Measurements from ENCODE around the gene ZNF286A.
"Not testable (repeated sequence)": the region's sequence is repeated elsewhere in the genome, so short reads cannot be mapped to it uniquely, and the experiment has no call there.

ZNF286A gene

DNA sequence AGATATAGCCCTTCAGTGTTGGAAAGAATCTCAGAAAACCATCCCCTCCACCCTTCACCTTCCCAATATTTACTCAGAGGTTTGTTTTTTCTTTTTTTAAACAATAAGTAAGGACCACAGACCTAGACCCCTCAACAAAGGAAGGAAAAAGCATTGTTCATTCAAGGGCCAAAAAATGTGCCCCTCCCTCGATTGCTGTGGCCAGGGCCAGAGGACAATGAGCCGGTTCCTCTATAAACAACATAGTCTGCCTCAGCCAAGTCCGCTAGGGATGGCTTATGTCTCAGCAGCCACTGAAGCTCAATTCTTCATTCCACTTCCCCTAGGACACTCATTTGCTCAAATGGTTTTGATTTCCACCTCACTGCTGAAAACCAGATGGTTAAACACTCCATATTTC is 39.5 kb upstream of the ZNF286A start:
- Histone ChIP-seq H3K4me1 (ENCODE audit: control insufficient read depth, low read depth, low read length) (peaks cover 2% of the 10 kb centered on the region), H3K18ac (ENCODE audit: low read length) (no peak overlapping the region), H3K4me2 (ENCODE audit: low read length) (no peak overlapping the region), H3K4me3 (ENCODE audit: low read length) (no peak overlapping the region), H4K8ac (ENCODE audit: low read depth, low read length) (no peak overlapping the region), H3K27me3 (ENCODE audit: insufficient read depth, low read length, poor library complexity) (no peaks in the 10 kb centered on the region), H3K9ac (ENCODE audit: low read length) (no peak overlapping the region), H2BK15ac (replicated peaks; ENCODE audit: low read depth) (no peak overlapping the region), H2AK5ac (ENCODE audit: low read length) (no peak overlapping the region), H3K79me2 (ENCODE audit: control insufficient read depth, insufficient read depth, low read length) (no peaks in the 10 kb centered on the region), H3K36me3 (ENCODE audit: control insufficient read depth, insufficient read depth, low read length) (peaks cover 2% of the 10 kb centered on the region), H3K23ac (ENCODE audit: low read length) (no peak overlapping the region), H2BK120ac (ENCODE audit: low read depth, low read length) (no peak overlapping the region), H3K56ac (ENCODE audit: low read length) (no peak overlapping the region), H2BK5ac (ENCODE audit: low read length) (no peak overlapping the region), H3K4ac (ENCODE audit: low read depth, low read length) (no peak overlapping the region), H4K5ac (ENCODE audit: low read length) (no peak overlapping the region), H3K79me1 (ENCODE audit: low read length) (no peaks in the 10 kb centered on the region), H3K27ac (ENCODE audit: low read depth, low read length) (no peak overlapping the region)
- no peak for DNase-seq
- no CpG with 5 or more reads among the region's 3 CpGs for WGBS (ENCODE audit: extremely low coverage, insufficient coverage, low lambda C conversion rate)

DNA sequence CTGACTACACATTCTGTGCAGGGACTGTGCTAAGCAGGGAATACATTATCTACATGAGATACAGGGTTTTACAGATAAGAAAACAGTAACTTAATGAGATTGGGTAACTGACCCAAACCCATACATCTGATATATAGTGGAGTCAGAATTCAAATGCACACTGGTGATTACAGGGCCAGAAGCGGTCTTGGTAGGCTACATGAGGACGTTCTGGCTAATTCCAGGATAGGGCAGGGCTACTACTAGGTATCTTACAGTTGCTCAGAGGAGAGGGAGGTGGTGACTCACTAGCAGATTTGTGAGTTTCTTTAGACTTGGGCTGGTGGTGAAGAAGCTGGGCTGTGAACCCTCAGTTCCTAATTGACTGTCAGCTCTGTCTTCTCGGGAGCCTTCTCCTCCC is 36.9 kb upstream of the ZNF286A start:
- no peak overlapping the region for H3K4ac ChIP-seq (ENCODE audit: low read depth, low read length)
- no peak overlapping the region for H3K23ac ChIP-seq (ENCODE audit: low read length)
- no peaks in the 10 kb centered on the region for H3K79me2 ChIP-seq (ENCODE audit: control insufficient read depth, insufficient read depth, low read length)
- H3K36me3 ChIP-seq (ENCODE audit: control insufficient read depth, insufficient read depth, low read length) = peaks cover 2% of the 10 kb centered on the region
- no peak overlapping the region for H3K18ac ChIP-seq (ENCODE audit: low read length)
- H4K5ac ChIP-seq (ENCODE audit: low read length) = no peak overlapping the region
- H3K4me2 ChIP-seq (ENCODE audit: low read length) = no peak overlapping the region
- no peak overlapping the region for H2BK5ac ChIP-seq (ENCODE audit: low read length)
- no peak overlapping the region for H4K8ac ChIP-seq (ENCODE audit: low read depth, low read length)
- no peak for DNase-seq
- no peak overlapping the region for H2BK15ac ChIP-seq (replicated peaks; ENCODE audit: low read depth)
- H2AK5ac ChIP-seq (ENCODE audit: low read length) = no peak overlapping the region
- no peaks in the 10 kb centered on the region for H3K79me1 ChIP-seq (ENCODE audit: low read length)
- no peak overlapping the region for H3K4me3 ChIP-seq (ENCODE audit: low read length)
- no peak overlapping the region for H2BK120ac ChIP-seq (ENCODE audit: low read depth, low read length)
- peaks cover 2% of the 10 kb centered on the region for H3K4me1 ChIP-seq (ENCODE audit: control insufficient read depth, low read depth, low read length)
- no peaks in the 10 kb centered on the region for H3K27me3 ChIP-seq (ENCODE audit: insufficient read depth, low read length, poor library complexity)
- no peak overlapping the region for H3K27ac ChIP-seq (ENCODE audit: low read depth, low read length)
- no CpG with 5 or more reads among the region's 3 CpGs for WGBS (ENCODE audit: extremely low coverage, insufficient coverage, low lambda C conversion rate)
- H3K56ac ChIP-seq (ENCODE audit: low read length) = no peak overlapping the region
- no peak overlapping the region for H3K9ac ChIP-seq (ENCODE audit: low read length)

- H3K18ac ChIP-seq (ENCODE audit: low read length) = no peak overlapping the region
- H4K8ac ChIP-seq (ENCODE audit: low read depth, low read length) = no peak overlapping the region
- no peaks in the 10 kb centered on the region for H3K27me3 ChIP-seq (ENCODE audit: insufficient read depth, low read length, poor library complexity)
- no peak overlapping the region for H3K9ac ChIP-seq (ENCODE audit: low read length)
- no CpG with 5 or more reads among the region's 6 CpGs for WGBS (ENCODE audit: extremely low coverage, insufficient coverage, low lambda C conversion rate)
- H2BK15ac ChIP-seq (replicated peaks; ENCODE audit: low read depth) = no peak overlapping the region
- no peak overlapping the region for H3K4ac ChIP-seq (ENCODE audit: low read depth, low read length)
- no peak overlapping the region for H2BK5ac ChIP-seq (ENCODE audit: low read length)
- H2BK120ac ChIP-seq (ENCODE audit: low read depth, low read length) = no peak overlapping the region
- H3K4me1 ChIP-seq (ENCODE audit: control insufficient read depth, low read depth, low read length) = peaks cover 2% of the 10 kb centered on the region
- no peak overlapping the region for H3K23ac ChIP-seq (ENCODE audit: low read length)
- H3K4me2 ChIP-seq (ENCODE audit: low read length) = no peak overlapping the region
- H4K5ac ChIP-seq (ENCODE audit: low read length) = no peak overlapping the region
- no peak for DNase-seq
- H3K56ac ChIP-seq (ENCODE audit: low read length) = no peak overlapping the region
- H3K79me1 ChIP-seq (ENCODE audit: low read length) = no peaks in the 10 kb centered on the region
- no peaks in the 10 kb centered on the region for H3K79me2 ChIP-seq (ENCODE audit: control insufficient read depth, insufficient read depth, low read length)
- H2AK5ac ChIP-seq (ENCODE audit: low read length) = no peak overlapping the region
- H3K36me3 ChIP-seq (ENCODE audit: control insufficient read depth, insufficient read depth, low read length) = peaks cover 2% of the 10 kb centered on the region
- H3K27ac ChIP-seq (ENCODE audit: low read depth, low read length) = no peak overlapping the region
- H3K4me3 ChIP-seq (ENCODE audit: low read length) = no peak overlapping the region
These were observed 36.4 kb upstream of the ZNF286A start for GRCh38 chr17:15663176-15663575.

- Histone ChIP-seq H3K79me1 (ENCODE audit: low read length) (no peaks in the 10 kb centered on the region), H4K5ac (ENCODE audit: low read length) (no peak overlapping the region), H3K18ac (ENCODE audit: low read length) (no peak overlapping the region), H3K4me2 (ENCODE audit: low read length) (no peak overlapping the region), H3K27ac (ENCODE audit: low read depth, low read length) (no peak overlapping the region), H2AK5ac (ENCODE audit: low read length) (no peak overlapping the region), H3K4me1 (ENCODE audit: control insufficient read depth, low read depth, low read length) (peaks cover 2% of the 10 kb centered on the region), H3K36me3 (ENCODE audit: control insufficient read depth, insufficient read depth, low read length) (peaks cover 2% of the 10 kb centered on the region), H3K4me3 (ENCODE audit: low read length) (no peak overlapping the region), H2BK15ac (replicated peaks; ENCODE audit: low read depth) (no peak overlapping the region), H2BK120ac (ENCODE audit: low read depth, low read length) (no peak overlapping the region), H3K4ac (ENCODE audit: low read depth, low read length) (no peak overlapping the region), H3K27me3 (ENCODE audit: insufficient read depth, low read length, poor library complexity) (no peaks in the 10 kb centered on the region), H3K9ac (ENCODE audit: low read length) (no peak overlapping the region), H3K56ac (ENCODE audit: low read length) (no peak overlapping the region), H3K79me2 (ENCODE audit: control insufficient read depth, insufficient read depth, low read length) (no peaks in the 10 kb centered on the region), H2BK5ac (ENCODE audit: low read length) (no peak overlapping the region), H4K8ac (ENCODE audit: low read depth, low read length) (no peak overlapping the region), H3K23ac (ENCODE audit: low read length) (no peak overlapping the region)
- no peak for DNase-seq
- no CpG with 5 or more reads among the region's 5 CpGs for WGBS (ENCODE audit: extremely low coverage, insufficient coverage, low lambda C conversion rate)
These were observed 35.9 kb upstream of the ZNF286A start for GRCh38 chr17:15663691-15664090.

- H3K18ac ChIP-seq (ENCODE audit: low read length); H3K56ac ChIP-seq (ENCODE audit: low read length); H2BK120ac ChIP-seq (ENCODE audit: low read depth, low read length); H3K79me1 ChIP-seq (ENCODE audit: low read length); H2BK15ac ChIP-seq (replicated peaks; ENCODE audit: low read depth); H3K4ac ChIP-seq (ENCODE audit: low read depth, low read length); H2BK5ac ChIP-seq (ENCODE audit: low read length); H3K4me1 ChIP-seq (ENCODE audit: control insufficient read depth, low read depth, low read length); H4K8ac ChIP-seq (ENCODE audit: low read depth, low read length); H3K27ac ChIP-seq (ENCODE audit: low read depth, low read length); H3K23ac ChIP-seq (ENCODE audit: low read length); H3K4me3 ChIP-seq (ENCODE audit: low read length); H4K5ac ChIP-seq (ENCODE audit: low read length); H3K36me3 ChIP-seq (ENCODE audit: control insufficient read depth, insufficient read depth, low read length); H3K9ac ChIP-seq (ENCODE audit: low read length); H3K79me2 ChIP-seq (ENCODE audit: control insufficient read depth, insufficient read depth, low read length); H3K27me3 ChIP-seq (ENCODE audit: insufficient read depth, low read length, poor library complexity); DNase-seq; H2AK5ac ChIP-seq (ENCODE audit: low read length); H3K4me2 ChIP-seq (ENCODE audit: low read length): not testable (repeated sequence)
- WGBS (ENCODE audit: extremely low coverage, insufficient coverage, low lambda C conversion rate) = no CpG with 5 or more reads among the region's 5 CpGs
These were observed 30.0 kb upstream of the ZNF286A start for GRCh38 chr17:15669526-15669925.

GRCh38 chr17:15674640-15675039 is 24.9 kb upstream of the ZNF286A start:
- not testable (repeated sequence) for H3K4me1 ChIP-seq (ENCODE audit: control insufficient read depth, low read depth, low read length); H3K18ac ChIP-seq (ENCODE audit: low read length); H2BK120ac ChIP-seq (ENCODE audit: low read depth, low read length); H3K56ac ChIP-seq (ENCODE audit: low read length); H3K23ac ChIP-seq (ENCODE audit: low read length); H3K36me3 ChIP-seq (ENCODE audit: control insufficient read depth, insufficient read depth, low read length); DNase-seq; H4K8ac ChIP-seq (ENCODE audit: low read depth, low read length); H3K79me1 ChIP-seq (ENCODE audit: low read length); H3K4ac ChIP-seq (ENCODE audit: low read depth, low read length); H3K27me3 ChIP-seq (ENCODE audit: insufficient read depth, low read length, poor library complexity); H3K4me3 ChIP-seq (ENCODE audit: low read length); H3K27ac ChIP-seq (ENCODE audit: low read depth, low read length); H3K4me2 ChIP-seq (ENCODE audit: low read length); H4K5ac ChIP-seq (ENCODE audit: low read length); H3K9ac ChIP-seq (ENCODE audit: low read length); H2BK5ac ChIP-seq (ENCODE audit: low read length); H3K79me2 ChIP-seq (ENCODE audit: control insufficient read depth, insufficient read depth, low read length); H2BK15ac ChIP-seq (replicated peaks; ENCODE audit: low read depth); H2AK5ac ChIP-seq (ENCODE audit: low read length)
- whole genome bisulfite sequencing (ENCODE audit: extremely low coverage, insufficient coverage, low lambda C conversion rate) = no CpG with 5 or more reads among the region's 1 CpG
